H9 (cell line): ENCODE data around the gene PRSS56. TPM values are rescaled to one million over a fixed set of nuclear protein-coding genes. Genes with fewer than 3 reads are reported as not detected.

ENCODE experiments used
- DNase-seq: peaks from one replicate; pipeline ENCODE4 v3.0.0-alpha.2; 2017
- H2AFZ ChIP-seq: one replicate; pipeline ENCODE4 v1.6.1; 2013; ENCODE audit warnings: mild to moderate bottlenecking, low read length, control low read depth, moderate library complexity
- H2AK5ac ChIP-seq: 2 replicates; pipeline ENCODE4 v1.6.1; 2013; ENCODE audit warnings: low read length, control low read depth, mixed read lengths; ENCODE audit not compliant: insufficient read length
- H2BK120ac ChIP-seq: one replicate; pipeline ENCODE4 v1.6.1; 2013; ENCODE audit warnings: low read depth, mild to moderate bottlenecking, low read length, control low read depth, inconsistent platforms; ENCODE audit not compliant: poor library complexity, severe bottlenecking
- H2BK12ac ChIP-seq: 2 replicates; pipeline ENCODE4 v1.6.1; 2013; ENCODE audit warnings: low read length, control low read depth, mixed read lengths, low read depth; ENCODE audit not compliant: insufficient read length
- H2BK15ac ChIP-seq: 2 replicates; pipeline ENCODE4 v1.6.1; 2013; ENCODE audit warnings: low read depth, low read length, control low read depth
- H2BK20ac ChIP-seq: one replicate; pipeline ENCODE4 v1.6.1; 2013; ENCODE audit warnings: low read depth, mild to moderate bottlenecking, low read length, control low read depth, inconsistent platforms; ENCODE audit not compliant: poor library complexity, severe bottlenecking
- H2BK5ac ChIP-seq: 2 replicates; pipeline ENCODE4 v1.6.1; 2013; ENCODE audit warnings: low read length, control low read depth, mixed read lengths; ENCODE audit not compliant: insufficient read length
- H3K14ac ChIP-seq: 2 replicates; pipeline ENCODE4 v1.6.1; 2013; ENCODE audit warnings: low read length, control low read depth; ENCODE audit not compliant: insufficient read depth
- H3K18ac ChIP-seq: 2 replicates; pipeline ENCODE4 v1.6.1; 2013; ENCODE audit warnings: low read depth, mild to moderate bottlenecking, mixed read lengths, low read length, control low read depth; ENCODE audit not compliant: insufficient read length
- H3K23ac ChIP-seq: 2 replicates; pipeline ENCODE4 v1.6.1; 2013; ENCODE audit warnings: low read length, control low read depth, mixed read lengths, low read depth; ENCODE audit not compliant: insufficient read length
- H3K23me2 ChIP-seq: 2 replicates; pipeline ENCODE4 v1.6.1; 2013; ENCODE audit warnings: low read depth, mild to moderate bottlenecking, mixed read lengths, low read length, control low read depth; ENCODE audit not compliant: insufficient read length, poor library complexity, severe bottlenecking
- H3K27ac ChIP-seq: 2 replicates; pipeline ENCODE4 v1.5.1; 2013; ENCODE audit warnings: low read length, control low read depth, mixed read lengths, low read depth; ENCODE audit not compliant: insufficient read length
- H3K27me3 ChIP-seq: 2 replicates; pipeline ENCODE4 v1.6.1; 2013; ENCODE audit warnings: low read length, control low read depth, inconsistent platforms; ENCODE audit not compliant: insufficient read depth
- H3K4ac ChIP-seq: 2 replicates; pipeline ENCODE4 v1.6.1; 2013; ENCODE audit warnings: low read depth, mild to moderate bottlenecking, control low read depth, inconsistent platforms, low read length, moderate library complexity
- H3K4me1 ChIP-seq: 2 replicates; pipeline ENCODE4 v1.6.1; 2013; ENCODE audit warnings: low read length, control low read depth, inconsistent platforms; ENCODE audit not compliant: insufficient read depth
- H3K4me2 ChIP-seq: 2 replicates; pipeline ENCODE4 v1.6.1; 2013; ENCODE audit warnings: low read length, control low read depth, mixed read lengths; ENCODE audit not compliant: insufficient read length, insufficient read depth
- H3K56ac ChIP-seq: 2 replicates; pipeline ENCODE4 v1.6.1; 2013; ENCODE audit warnings: low read depth, mild to moderate bottlenecking, mixed read lengths, low read length, control low read depth; ENCODE audit not compliant: insufficient read length
- H3K79me1 ChIP-seq: 2 replicates; pipeline ENCODE4 v1.6.1; 2013; ENCODE audit warnings: low read depth, mild to moderate bottlenecking, moderate library complexity, low read length, control low read depth, inconsistent platforms; ENCODE audit not compliant: insufficient read depth, poor library complexity, severe bottlenecking
- H3K79me2 ChIP-seq: 2 replicates; pipeline ENCODE4 v1.6.1; 2013; ENCODE audit warnings: low read length, control low read depth, inconsistent platforms; ENCODE audit not compliant: insufficient read depth
- H3K9ac ChIP-seq: 2 replicates; pipeline ENCODE4 v1.6.1; 2013; ENCODE audit warnings: low read length, control low read depth, mixed read lengths; ENCODE audit not compliant: insufficient read length; ENCODE audit errors: extremely low read depth
- H3K9me3 ChIP-seq: one replicate; pipeline ENCODE4 v1.6.1; 2013; ENCODE audit warnings: low read depth, low read length, inconsistent platforms; ENCODE audit not compliant: control insufficient read depth
- H3T11ph ChIP-seq: one replicate; pipeline ENCODE4 v1.6.1; 2013; ENCODE audit warnings: mild to moderate bottlenecking, low read length, control low read depth, inconsistent platforms
- H4K20me1 ChIP-seq: one replicate; pipeline ENCODE4 v1.6.1; 2013; ENCODE audit not compliant: control insufficient read depth, insufficient read length, insufficient read depth
- H4K5ac ChIP-seq: 2 replicates; pipeline ENCODE4 v1.6.1; 2013; ENCODE audit warnings: low read depth, mild to moderate bottlenecking, mixed read lengths, low read length, control low read depth; ENCODE audit not compliant: insufficient read length
- H4K8ac ChIP-seq: replicated peaks from 2 replicates; pipeline ENCODE4 v1.6.1; 2013; ENCODE audit warnings: low read length, control low read depth, mixed read lengths, low read depth; ENCODE audit not compliant: insufficient read length
- H4K91ac ChIP-seq: 2 replicates; pipeline ENCODE4 v1.6.1; 2013; ENCODE audit warnings: low read depth, mild to moderate bottlenecking, moderate library complexity, mixed read lengths, low read length, control low read depth; ENCODE audit not compliant: insufficient read length
- H3K27ac Mint-ChIP-seq, 3 experiments: 2 replicates in 2 of 3; 3 replicates in 1 of 3; pipeline ENCODE4 v1.8.0; 2020 to 2021; ENCODE audit warnings: mixed read lengths in 3 of 3, mild to moderate bottlenecking in 1 of 3, moderate library complexity in 1 of 3
- H3K27me3 Mint-ChIP-seq: 2 replicates; pipeline ENCODE4 v1.8.0; 2021; ENCODE audit warnings: low read depth, mild to moderate bottlenecking, moderate library complexity, mixed read lengths
- H3K36me3 Mint-ChIP-seq, 3 experiments: 2 replicates in 2 of 3; 3 replicates in 1 of 3; pipeline ENCODE4 v1.8.0; 2020 to 2021; ENCODE audit warnings: low read depth in 3 of 3, mixed read lengths in 3 of 3; ENCODE audit not compliant: insufficient read depth in 1 of 3
- H3K4me1 Mint-ChIP-seq, 2 experiments: 2 replicates each; pipeline ENCODE4 v1.8.0; 2020; ENCODE audit warnings: mixed read lengths in 2 of 2
- H3K4me3 Mint-ChIP-seq, 2 experiments: 2 replicates in 1 of 2; 3 replicates in 1 of 2; pipeline ENCODE4 v1.8.0; 2020 to 2021; ENCODE audit warnings: mild to moderate bottlenecking in 2 of 2, mixed read lengths in 2 of 2, moderate library complexity in 1 of 2
- H3K9me3 Mint-ChIP-seq, 2 experiments: 2 replicates in 1 of 2; 3 replicates in 1 of 2; pipeline ENCODE4 v1.8.0; 2020; ENCODE audit warnings: mild to moderate bottlenecking in 2 of 2, mixed read lengths in 2 of 2, moderate library complexity in 1 of 2
- CTCF ChIP-seq: fragments of 200-600 bp; sonication (generic); conservative IDR thresholded peaks from 3 replicates; pipeline ENCODE4 v1.8.0; 2021; ENCODE audit warnings: antibody characterized with exemption, mild to moderate bottlenecking
- WGBS: extraction: QIAGEN DNeasy Blood & Tissue Kit; methylation state at CpG from one replicate; pipeline ENCODE4 v1.1.7; 2013; ENCODE audit warnings: missing lambda C conversion rate, low lambda C conversion rate, mixed read lengths; ENCODE audit not compliant: insufficient read length; ENCODE audit errors: extremely low coverage; 5-methylcytosine and 5-hydroxymethylcytosine counted together
- total RNA-seq: library from RNA; stranded (reverse); gene quantifications from 2 replicates; pipeline ENCODE4 v1.2.1, GENCODE V29; 2021

Gene PRSS56
- total RNA-seq, 1 experiment from 2014 or later: not detected

- peak within 1 kb of the TSS; percentile 17; the same call in 1 of the 2 replicates for H3K14ac ChIP-seq
- no peaks in the 10 kb centered on the region; a peak in 1 of 5 replicates for H3K9me3 Mint-ChIP-seq
- no peak within 1 kb of the TSS for H2BK20ac ChIP-seq
- H3K23ac ChIP-seq: no peak within 1 kb of the TSS
- no peak within 1 kb of the TSS for H2AFZ ChIP-seq
- H2BK5ac ChIP-seq: no peak within 1 kb of the TSS
- H4K8ac ChIP-seq: no peak within 1 kb of the TSS
- H3K27me3 Mint-ChIP-seq: peaks cover 83% of the 10 kb centered on the region
- no CpG with 5 or more reads among the region's 102 CpGs for WGBS
- H2AK5ac ChIP-seq: no peak within 1 kb of the TSS
- H3K4me2 ChIP-seq: peak within 1 kb of the TSS; percentile 48
- no peak within 1 kb of the TSS for H3K4ac ChIP-seq
- H3K18ac ChIP-seq: no peak within 1 kb of the TSS
- peaks cover 34% of the 10 kb centered on the region for H3K27me3 ChIP-seq
- H3K27ac Mint-ChIP-seq: no peak within 1 kb of the TSS; a peak in 1 of 7 replicates
- H4K91ac ChIP-seq: no peak within 1 kb of the TSS
- H3K79me1 ChIP-seq: no peaks in the 10 kb centered on the region
- no peak within 1 kb of the TSS for H4K5ac ChIP-seq
- H4K20me1 ChIP-seq: no peaks in the 10 kb centered on the region
- H3K9me3 ChIP-seq: no peaks in the 10 kb centered on the region
- no peak for TF ChIP-seq CTCF
- H2BK15ac ChIP-seq: no peak within 1 kb of the TSS
- DNase-seq: peak; percentile 41
- peaks cover 20 to 36% of the 10 kb centered on the region in 2 experiments for H3K4me1 Mint-ChIP-seq
- H2BK120ac ChIP-seq: no peak within 1 kb of the TSS
- peaks cover 9% of the 10 kb centered on the region for H3K23me2 ChIP-seq
- H3K36me3 Mint-ChIP-seq: peaks cover 0 to 8% (median 0%) of the 10 kb centered on the region in 3 experiments; a peak in 3 of 7 replicates
- H3K9ac ChIP-seq: no peak within 1 kb of the TSS
- H3T11ph ChIP-seq: no peak within 1 kb of the TSS
- H3K56ac ChIP-seq: no peak within 1 kb of the TSS
- peak within 1 kb of the TSS; percentile 55 to 77 for H3K4me3 Mint-ChIP-seq
- no peak within 1 kb of the TSS for H2BK12ac ChIP-seq
- peaks cover 2% of the 10 kb centered on the region; the same call in 1 of the 2 replicates for H3K4me1 ChIP-seq
- no peak within 1 kb of the TSS for H3K27ac ChIP-seq
- no peaks in the 10 kb centered on the region for H3K79me2 ChIP-seq
Measured at GRCh38 chr2:232487385-232488096, 32.6 kb upstream of the PRSS56 start, which contains the start of gene ECEL1. ECEL1 (minus strand) TSS chr2:232487834; CDS start chr2:232486653, 1,181 bp downstream.
